NT2/D1 (cell line): ENCODE measurements around the gene GDA.

Experiments
- DNase-seq: peaks from one replicate; pipeline ENCODE4 v3.0.0-alpha.2; 2011; ENCODE audit warnings: low read depth, low spot score
- H3K27me3 ChIP-seq: 2 replicates; pipeline ENCODE4 v1.6.0; 2011; ENCODE audit warnings: mild to moderate bottlenecking; ENCODE audit not compliant: insufficient read length, insufficient read depth
- H3K36me3 ChIP-seq: 2 replicates; pipeline ENCODE4 v1.6.1; 2011; ENCODE audit warnings: mild to moderate bottlenecking, low read length, mixed read lengths; ENCODE audit not compliant: insufficient read depth, insufficient read length
- H3K4me1 ChIP-seq: 2 replicates; pipeline ENCODE4 v1.5.1; 2011; ENCODE audit not compliant: insufficient read depth, insufficient read length
- H3K4me3 ChIP-seq: 2 replicates; pipeline ENCODE4 v1.5.1; 2011; ENCODE audit warnings: low read depth; ENCODE audit not compliant: insufficient read length
- H3K9ac ChIP-seq: 2 replicates; pipeline ENCODE4 v1.6.0; 2011; ENCODE audit warnings: low read depth; ENCODE audit not compliant: insufficient read length
- H3K9me3 ChIP-seq: 2 replicates; pipeline ENCODE4 v1.5.1; 2011; ENCODE audit warnings: mild to moderate bottlenecking, low read length; ENCODE audit not compliant: insufficient read depth
- SUZ12 ChIP-seq: IDR thresholded peaks from 2 replicates; pipeline ENCODE4 v1.6.1; 2011; ENCODE audit not compliant: insufficient read length, insufficient read depth; ENCODE audit errors: extremely low read depth
- YY1 ChIP-seq: IDR thresholded peaks from 2 replicates; pipeline ENCODE4 v1.6.1; 2011; ENCODE audit not compliant: insufficient read length, insufficient read depth
- ZNF274 ChIP-seq: IDR thresholded peaks from 2 replicates; pipeline ENCODE4 v1.6.1; 2011; ENCODE audit warnings: mild to moderate bottlenecking, low read depth, low read length

The GDA gene

GRCh38 chr9:72228282-72228681 lies 79.0 kb downstream of the GDA start:
- DNase-seq = no peak
- H3K9ac ChIP-seq = no peak overlapping the region
- H3K4me1 ChIP-seq = no peaks in the 10 kb centered on the region
- H3K36me3 ChIP-seq = no peaks in the 10 kb centered on the region
- no peak overlapping the region for H3K4me3 ChIP-seq
- no peak for TF ChIP-seq YY1
- no peak for TF ChIP-seq ZNF274
- TF ChIP-seq SUZ12 = no peak
- no peaks in the 10 kb centered on the region for H3K9me3 ChIP-seq
- no peaks in the 10 kb centered on the region for H3K27me3 ChIP-seq

- Histone ChIP-seq H3K9ac (no peak overlapping the region), H3K9me3 (no peaks in the 10 kb centered on the region), H3K4me1 (no peaks in the 10 kb centered on the region), H3K36me3 (no peaks in the 10 kb centered on the region), H3K4me3 (no peak overlapping the region), H3K27me3 (no peaks in the 10 kb centered on the region)
- no peak for DNase-seq
- TF ChIP-seq YY1 (no peak), ZNF274 (no peak), SUZ12 (no peak)
Measured at GRCh38 chr9:72232778-72233177, 83.5 kb downstream of the GDA start.

- DNase-seq = no peak
- H3K27me3 ChIP-seq = no peaks in the 10 kb centered on the region
Measured at GRCh38 chr9:72247549-72247948, 98.3 kb downstream of the GDA start.

DNA sequence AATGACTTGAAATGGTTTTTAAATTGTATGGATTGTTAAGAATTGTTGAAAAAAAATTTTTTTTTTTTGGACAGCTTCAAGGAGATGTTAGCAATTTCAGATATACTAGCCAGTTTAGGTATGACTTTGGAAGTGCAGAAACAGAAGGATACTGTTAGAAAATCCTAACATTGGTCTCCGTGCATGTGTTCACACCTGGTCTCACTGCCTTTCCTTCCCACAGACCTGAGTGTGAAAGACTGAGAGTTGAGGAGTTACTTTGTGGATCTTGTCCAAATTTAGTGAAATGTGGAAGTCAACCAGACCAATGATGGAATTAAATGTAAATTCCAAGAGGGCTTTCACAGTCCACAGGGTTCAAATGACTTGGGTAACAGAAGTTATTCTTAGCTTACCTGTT lies 102.3 kb downstream of the GDA start:
- H3K4me3 ChIP-seq = no peak overlapping the region
- peaks cover 17% of the 10 kb centered on the region for H3K9me3 ChIP-seq
- no peaks in the 10 kb centered on the region for H3K27me3 ChIP-seq
- TF ChIP-seq ZNF274 = no peak
- no peak for DNase-seq
- H3K4me1 ChIP-seq = no peaks in the 10 kb centered on the region
- H3K36me3 ChIP-seq = no peaks in the 10 kb centered on the region
- no peak overlapping the region for H3K9ac ChIP-seq

More at GRCh38 chr9:72247549-72247948, 98.3 kb downstream of the GDA start:
- Histone ChIP-seq H3K36me3 (no peaks in the 10 kb centered on the region), H3K9me3 (no peaks in the 10 kb centered on the region), H3K4me3 (no peak overlapping the region), H3K9ac (no peak overlapping the region), H3K4me1 (no peaks in the 10 kb centered on the region)
- TF ChIP-seq YY1 (no peak), SUZ12 (no peak), ZNF274 (no peak)

DNA sequence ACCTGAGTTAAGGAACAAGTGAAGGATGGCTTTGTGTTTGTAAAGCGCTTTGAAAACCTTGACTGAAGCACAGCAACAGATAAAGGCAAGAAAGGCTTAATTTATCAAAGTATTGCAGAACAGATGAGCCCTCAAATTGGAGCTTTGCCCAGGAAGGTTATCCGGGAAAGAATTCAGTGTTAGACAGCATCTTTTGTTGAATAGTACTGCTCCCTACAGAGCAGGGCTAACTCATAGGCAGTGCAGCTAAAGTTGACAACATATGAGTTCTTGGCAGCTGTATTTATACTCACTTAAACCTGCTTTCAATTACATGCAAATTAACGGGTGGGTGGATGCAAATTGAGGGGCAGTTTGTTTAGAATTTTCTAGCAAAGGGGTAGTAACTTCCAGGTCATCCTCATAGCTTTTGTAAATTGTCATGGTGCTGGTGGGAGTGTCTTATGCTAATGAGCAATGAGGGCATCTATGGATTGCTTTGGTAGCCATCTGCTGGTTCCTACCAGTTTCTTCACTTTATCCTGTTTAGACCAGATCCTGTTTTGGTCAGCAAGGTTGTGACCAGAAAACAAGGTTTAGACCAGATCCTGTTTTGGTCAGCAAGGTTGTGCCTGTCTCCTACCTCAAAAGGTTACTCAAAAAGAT lies 105.8 kb downstream of the GDA start:
- Histone ChIP-seq H3K9me3 (peaks cover 17% of the 10 kb centered on the region), H3K27me3 (no peaks in the 10 kb centered on the region), H3K36me3 (no peaks in the 10 kb centered on the region), H3K4me1 (no peaks in the 10 kb centered on the region), H3K4me3 (no peak overlapping the region), H3K9ac (no peak overlapping the region)
- no peak for DNase-seq
- TF ChIP-seq SUZ12 = no peak

- DNase-seq = no peak
- TF ChIP-seq YY1 (no peak), ZNF274 (no peak), SUZ12 (no peak)
Measured at GRCh38 chr9:72255569-72255968, 106.3 kb downstream of the GDA start.

DNA sequence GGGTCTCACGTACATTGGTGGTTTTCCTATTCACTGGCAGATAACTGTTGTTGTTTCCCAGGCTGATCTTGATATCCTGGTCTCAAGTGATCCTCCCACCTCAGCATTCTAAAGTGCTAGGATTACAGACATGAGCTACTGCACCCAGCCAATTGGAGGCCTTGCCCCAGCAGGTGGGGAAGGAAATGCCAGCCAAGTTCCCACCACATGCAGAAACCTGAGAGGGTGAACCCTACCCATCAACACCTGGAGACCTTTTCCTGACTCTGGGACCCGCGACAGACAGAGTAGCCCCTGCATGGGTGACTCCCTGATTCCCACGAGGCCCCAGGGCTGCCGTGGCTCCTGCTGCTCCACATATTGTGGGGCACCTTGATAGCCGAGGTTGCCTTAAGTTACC lies 107.7 kb downstream of the GDA start:
- H3K9me3 ChIP-seq = peaks cover 17% of the 10 kb centered on the region
- no peaks in the 10 kb centered on the region for H3K4me1 ChIP-seq
- DNase-seq = no peak
- H3K36me3 ChIP-seq = no peaks in the 10 kb centered on the region
- H3K4me3 ChIP-seq = no peak overlapping the region
- TF ChIP-seq SUZ12 = no peak
- no peak overlapping the region for H3K9ac ChIP-seq
- no peaks in the 10 kb centered on the region for H3K27me3 ChIP-seq

More at GRCh38 chr9:72255569-72255968, 106.3 kb downstream of the GDA start:
- Histone ChIP-seq H3K4me1 (no peaks in the 10 kb centered on the region), H3K9me3 (peaks cover 17% of the 10 kb centered on the region), H3K27me3 (no peaks in the 10 kb centered on the region), H3K4me3 (no peak overlapping the region), H3K9ac (no peak overlapping the region), H3K36me3 (no peaks in the 10 kb centered on the region)

DNA sequence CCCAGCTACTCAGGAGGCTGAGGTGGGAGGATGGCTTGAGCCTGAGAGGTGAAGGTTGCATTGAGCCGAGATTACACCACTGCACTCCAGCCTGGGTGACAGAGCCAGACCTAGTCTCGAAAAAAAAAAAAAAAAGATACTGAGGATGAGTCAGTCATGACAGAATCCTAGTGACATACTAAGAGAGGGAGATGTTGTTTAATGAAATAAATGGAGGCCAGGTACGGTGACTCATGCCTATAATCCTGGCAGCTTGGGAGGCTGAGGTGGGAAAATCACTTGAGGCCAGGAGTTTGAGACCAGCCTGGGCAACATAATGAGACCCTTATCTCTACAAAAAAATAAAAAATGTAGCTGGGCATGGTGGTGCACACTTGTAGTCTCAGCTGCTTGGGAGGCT lies 108.6 kb downstream of the GDA start:
- H3K9ac ChIP-seq = no peak overlapping the region
- no peaks in the 10 kb centered on the region for H3K4me1 ChIP-seq
- H3K36me3 ChIP-seq = no peaks in the 10 kb centered on the region
- TF ChIP-seq ZNF274 (no peak), YY1 (no peak), SUZ12 (no peak)
- H3K9me3 ChIP-seq = peaks cover 17% of the 10 kb centered on the region
- H3K27me3 ChIP-seq = no peaks in the 10 kb centered on the region
- DNase-seq = no peak
- no peak overlapping the region for H3K4me3 ChIP-seq
